Astrocyte of the cerebellum (primary cell): Measurements from ENCODE around the gene PRKAR1B.

Experiments used
- DNase-seq: peaks from one replicate; pipeline ENCODE4 v3.0.0-alpha.2; 2011; ENCODE audit warnings: low read depth
- H3K4me3 ChIP-seq: 2 replicates; pipeline ENCODE4 v1.5.1; 2011; ENCODE audit warnings: mild to moderate bottlenecking, low read depth, low read length, moderate library complexity
- in situ Hi-C: cut with HindIII; loops from 2 replicates; pipeline ENCODE4 v1.10.0; 2017; ENCODE audit warnings: low sequenced_read_pairs
- TF ChIP-seq, protein P1 (sequence below): IDR thresholded peaks from 2 replicates; pipeline ENCODE4 v1.5.1; 2012; ENCODE audit warnings: low read length, low read depth, moderate library complexity, mild to moderate bottlenecking; ENCODE audit errors: missing control alignments

PRKAR1B gene

DNA sequence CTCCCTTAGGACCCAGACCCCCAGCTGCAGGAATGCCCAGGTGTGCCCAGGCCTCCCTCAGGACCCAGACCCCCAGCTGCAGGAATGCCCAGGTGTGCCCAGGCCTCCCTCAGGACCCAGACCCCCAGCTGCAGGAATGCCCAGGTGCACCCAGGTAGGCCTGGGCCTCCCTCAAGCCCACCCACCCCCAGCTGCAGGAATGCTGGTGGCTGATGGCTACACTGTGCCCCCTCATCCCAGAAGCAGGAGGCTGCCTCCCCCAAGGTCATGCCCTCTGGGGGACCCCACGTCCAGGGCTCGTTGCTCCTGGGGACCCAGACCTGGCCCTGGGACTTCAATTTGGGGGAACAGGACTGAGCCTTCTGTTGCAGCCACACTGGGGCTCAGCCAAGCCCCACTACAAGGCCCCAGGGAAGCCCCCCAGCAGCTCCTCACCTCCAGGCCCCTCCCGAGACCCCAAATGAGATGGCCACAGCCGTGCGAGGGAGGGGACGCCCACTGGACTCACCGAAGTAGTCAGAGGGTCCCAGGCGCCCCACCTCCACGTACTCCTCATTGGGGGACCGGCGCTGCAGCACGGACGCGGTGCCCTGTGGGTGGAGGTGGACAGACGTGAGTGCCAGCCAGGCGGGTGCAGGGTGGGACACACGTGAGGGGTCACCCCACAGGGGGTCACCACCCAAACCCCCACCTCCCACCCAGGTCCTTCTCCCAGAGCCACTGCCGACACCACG is 176.0 kb downstream of the PRKAR1B start:
- no peak overlapping the region for H3K4me3 ChIP-seq
- TF ChIP-seq, protein P1, sequence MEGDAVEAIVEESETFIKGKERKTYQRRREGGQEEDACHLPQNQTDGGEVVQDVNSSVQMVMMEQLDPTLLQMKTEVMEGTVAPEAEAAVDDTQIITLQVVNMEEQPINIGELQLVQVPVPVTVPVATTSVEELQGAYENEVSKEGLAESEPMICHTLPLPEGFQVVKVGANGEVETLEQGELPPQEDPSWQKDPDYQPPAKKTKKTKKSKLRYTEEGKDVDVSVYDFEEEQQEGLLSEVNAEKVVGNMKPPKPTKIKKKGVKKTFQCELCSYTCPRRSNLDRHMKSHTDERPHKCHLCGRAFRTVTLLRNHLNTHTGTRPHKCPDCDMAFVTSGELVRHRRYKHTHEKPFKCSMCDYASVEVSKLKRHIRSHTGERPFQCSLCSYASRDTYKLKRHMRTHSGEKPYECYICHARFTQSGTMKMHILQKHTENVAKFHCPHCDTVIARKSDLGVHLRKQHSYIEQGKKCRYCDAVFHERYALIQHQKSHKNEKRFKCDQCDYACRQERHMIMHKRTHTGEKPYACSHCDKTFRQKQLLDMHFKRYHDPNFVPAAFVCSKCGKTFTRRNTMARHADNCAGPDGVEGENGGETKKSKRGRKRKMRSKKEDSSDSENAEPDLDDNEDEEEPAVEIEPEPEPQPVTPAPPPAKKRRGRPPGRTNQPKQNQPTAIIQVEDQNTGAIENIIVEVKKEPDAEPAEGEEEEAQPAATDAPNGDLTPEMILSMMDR: no peak
- no peak for DNase-seq
- in situ Hi-C loops: no loop called here

DNA sequence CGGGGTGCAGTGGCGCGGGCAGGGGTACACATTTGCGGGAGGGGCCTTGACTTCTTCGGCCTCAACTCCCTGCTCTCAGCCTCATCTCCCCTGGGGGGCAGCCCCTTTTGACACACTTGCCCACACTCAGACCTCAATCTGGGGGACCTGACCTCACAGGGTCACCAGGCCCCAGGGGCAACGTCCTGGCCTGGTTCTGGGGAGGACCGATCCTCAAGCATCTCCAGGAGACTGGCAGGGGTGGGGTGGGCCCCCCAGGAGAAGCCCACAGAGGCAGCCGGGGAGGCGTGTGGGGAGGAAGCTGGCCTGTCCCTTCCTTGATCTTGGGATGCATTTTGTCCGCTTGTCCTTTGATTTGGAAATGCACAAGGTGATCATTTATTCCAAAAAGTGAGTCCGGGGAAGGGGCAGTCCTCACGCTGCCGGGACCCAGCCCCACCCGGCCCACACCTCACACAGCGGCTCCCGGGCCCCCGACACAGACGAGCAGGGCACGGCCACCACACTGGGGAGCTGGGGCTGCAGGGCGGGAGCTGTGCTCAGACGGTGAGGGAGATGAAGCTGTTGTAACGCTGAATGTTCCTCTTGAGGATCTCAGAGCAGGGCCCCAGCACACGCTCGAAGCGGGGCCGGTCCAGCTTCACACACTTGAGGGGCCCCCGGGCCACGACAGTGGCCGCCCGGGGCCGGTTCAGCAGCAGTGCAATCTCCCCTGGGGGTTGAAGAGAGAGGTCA is 177.0 kb downstream of the PRKAR1B start:
- in situ Hi-C loops: no loop called here
- TF ChIP-seq, protein P1: no peak
- no peak for DNase-seq
- H3K4me3 ChIP-seq: no peak overlapping the region

DNA sequence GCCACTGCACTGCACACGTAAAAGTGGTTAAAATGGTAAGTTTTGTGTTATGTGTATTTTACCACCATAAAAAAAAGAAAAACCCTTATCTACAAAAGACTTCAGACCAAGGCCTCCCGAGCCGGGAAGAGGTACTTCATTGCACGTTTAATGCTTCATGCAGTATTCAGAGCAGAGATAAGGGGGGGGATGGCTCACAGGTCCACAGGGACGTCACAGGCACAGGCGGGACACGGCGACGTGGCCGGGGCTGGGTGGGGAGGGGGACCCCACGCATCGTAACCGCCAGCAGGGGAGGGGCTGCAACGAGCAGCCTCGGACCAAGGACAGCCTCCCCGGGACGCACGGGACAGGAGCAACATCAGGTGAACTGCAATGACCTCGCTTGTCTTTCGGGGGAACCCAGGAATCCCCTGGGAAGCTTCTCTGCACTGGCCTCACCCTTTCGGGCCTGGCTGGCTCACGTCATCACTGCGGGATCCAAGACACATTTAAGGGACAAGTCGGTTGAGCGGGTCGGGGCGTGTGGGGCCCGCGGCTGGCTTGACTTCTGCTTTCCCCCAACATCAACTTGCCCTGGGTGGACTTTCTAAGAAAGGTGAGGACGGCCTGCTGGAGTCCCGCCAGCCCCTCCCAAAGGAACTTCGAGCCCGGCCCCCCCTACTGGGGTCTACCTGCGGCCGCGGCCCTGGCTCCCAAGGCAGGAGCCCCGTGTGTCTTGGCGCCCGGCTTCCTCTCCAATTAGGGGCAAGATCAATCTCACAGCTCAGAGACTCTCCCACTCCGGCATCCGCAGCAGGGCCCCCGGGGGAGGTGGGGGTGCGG is 177.8 kb downstream of the PRKAR1B start:
- TF ChIP-seq, protein P1: no peak
- DNase-seq: no peak
- in situ Hi-C loops: no loop called here
- no peak overlapping the region for H3K4me3 ChIP-seq

DNA sequence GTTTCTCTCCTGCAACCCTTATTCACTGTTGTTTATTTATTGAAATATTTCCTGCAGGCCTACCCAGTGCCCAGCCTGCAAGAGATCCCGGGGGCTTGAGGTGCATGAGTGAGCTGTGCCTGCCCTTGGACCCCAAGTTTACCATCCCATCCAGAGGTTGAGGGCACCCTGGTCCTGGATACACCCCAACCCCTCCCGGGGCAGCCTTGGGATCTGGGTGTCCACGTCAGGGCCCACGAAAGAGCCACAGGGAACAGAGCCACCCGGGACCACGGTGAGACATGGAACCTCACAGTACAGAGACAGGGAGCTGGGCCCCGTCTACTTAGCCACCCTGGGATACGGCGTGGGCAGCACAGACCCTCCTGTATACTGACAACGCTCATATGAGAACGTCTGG is 178.7 kb downstream of the PRKAR1B start:
- H3K4me3 ChIP-seq: no peak overlapping the region
- in situ Hi-C loops: no loop called here
- TF ChIP-seq, protein P1: no peak

DNA sequence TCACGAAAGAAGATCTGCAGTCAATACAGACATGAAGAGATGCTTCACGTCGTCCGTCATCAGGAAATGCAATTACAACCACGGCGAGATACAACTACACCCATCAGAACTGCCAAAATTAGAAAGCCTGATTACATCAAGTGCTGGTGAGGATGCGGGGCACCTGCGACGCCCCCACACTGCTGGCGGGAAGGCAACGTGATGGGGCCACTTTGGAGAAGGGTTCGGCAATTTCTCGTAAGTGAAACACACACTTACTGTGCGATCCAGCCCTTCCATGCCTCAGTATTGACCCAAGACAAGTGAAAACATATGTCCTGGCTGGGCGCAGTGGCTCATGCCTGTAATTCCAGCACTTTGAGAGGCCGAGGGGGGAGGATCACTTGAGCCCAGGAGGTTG is 181.6 kb downstream of the PRKAR1B start:
- DNase-seq: no peak
- in situ Hi-C loops: no loop called here
- H3K4me3 ChIP-seq: no peak overlapping the region
- TF ChIP-seq, protein P1: no peak

More for the DNA sequence above, 178.7 kb downstream of the PRKAR1B start:
- DNase-seq: no peak
